ENCODE measurements around the gene SH3BP1.
"Not testable (repeated sequence)": the region's sequence is repeated elsewhere in the genome, so short reads cannot be mapped to it uniquely, and the experiment has no call there.

Gene SH3BP1

GRCh38 chr22:37639070-37639760 is at the start of gene SH3BP1:
Gene SH3BP1, plus strand, starts transcription at chr22:37639669. Its CDS starts 119 bp downstream, at chr22:37639788.
- peak; percentile 1; the same call in 1 of the 2 replicates for TF ChIP-seq CTCF (IDR thresholded peaks at IDR 0.05)
- no peak for TF ChIP-seq ZFX (IDR thresholded peaks at IDR 0.05; ENCODE audit: borderline replicate concordance)
- peak within 1 kb of the TSS; percentile 73 for H3K27ac ChIP-seq

- H3K27ac ChIP-seq, result not testable (repeated sequence)
These were observed 48.4 kb upstream of the SH3BP1 start for GRCh38 chr22:37591081-37591480.

GRCh38 chr22:37591823-37592404 is 47.6 kb upstream of the SH3BP1 start:
- H3K27ac ChIP-seq, result peak overlapping the region; percentile 33; the same call in 1 of the 2 replicates
- TF ChIP-seq ZFX (IDR thresholded peaks at IDR 0.05; ENCODE audit: borderline replicate concordance) (no peak), CTCF (IDR thresholded peaks at IDR 0.05) (no peak)

- no peak overlapping the region for H3K27ac ChIP-seq
- TF ChIP-seq ZFX (IDR thresholded peaks at IDR 0.05; ENCODE audit: borderline replicate concordance) (no peak), CTCF (IDR thresholded peaks at IDR 0.05) (no peak)
These were observed 45.2 kb upstream of the SH3BP1 start for GRCh38 chr22:37594237-37594636.

GRCh38 chr22:37599153-37599552 is 40.3 kb upstream of the SH3BP1 start:
- H3K27ac ChIP-seq, result peak overlapping the region; percentile 96
- TF ChIP-seq CTCF (IDR thresholded peaks at IDR 0.05) (no peak), ZFX (IDR thresholded peaks at IDR 0.05; ENCODE audit: borderline replicate concordance) (no peak)

GRCh38 chr22:37601203-37601539 is 38.3 kb upstream of the SH3BP1 start:
- peak overlapping the region; percentile 96 for H3K27ac ChIP-seq
- TF ChIP-seq ZFX (IDR thresholded peaks at IDR 0.05; ENCODE audit: borderline replicate concordance), result no peak
- TF ChIP-seq CTCF (IDR thresholded peaks at IDR 0.05), result no peak

- no peak for TF ChIP-seq CTCF (IDR thresholded peaks at IDR 0.05)
- TF ChIP-seq ZFX (IDR thresholded peaks at IDR 0.05; ENCODE audit: borderline replicate concordance), result no peak
- peak overlapping the region; percentile 96 for H3K27ac ChIP-seq
These were observed 37.7 kb upstream of the SH3BP1 start for GRCh38 chr22:37601540-37602442.

- H3K27ac ChIP-seq, result peak overlapping the region; percentile 96
These were observed 36.8 kb upstream of the SH3BP1 start for GRCh38 chr22:37602546-37603277.

Data from 22Rv1 (cell line).